NCI-H187 treated with DMSO at 0.1 percent for 48 hours (cell line): ENCODE results near the gene LPCAT2.

Experiments used
- DNase-seq: peaks from one replicate; lab custom pipeline; 2025; lab: John Stamatoyannopoulos, UW

LPCAT2 gene

DNA sequence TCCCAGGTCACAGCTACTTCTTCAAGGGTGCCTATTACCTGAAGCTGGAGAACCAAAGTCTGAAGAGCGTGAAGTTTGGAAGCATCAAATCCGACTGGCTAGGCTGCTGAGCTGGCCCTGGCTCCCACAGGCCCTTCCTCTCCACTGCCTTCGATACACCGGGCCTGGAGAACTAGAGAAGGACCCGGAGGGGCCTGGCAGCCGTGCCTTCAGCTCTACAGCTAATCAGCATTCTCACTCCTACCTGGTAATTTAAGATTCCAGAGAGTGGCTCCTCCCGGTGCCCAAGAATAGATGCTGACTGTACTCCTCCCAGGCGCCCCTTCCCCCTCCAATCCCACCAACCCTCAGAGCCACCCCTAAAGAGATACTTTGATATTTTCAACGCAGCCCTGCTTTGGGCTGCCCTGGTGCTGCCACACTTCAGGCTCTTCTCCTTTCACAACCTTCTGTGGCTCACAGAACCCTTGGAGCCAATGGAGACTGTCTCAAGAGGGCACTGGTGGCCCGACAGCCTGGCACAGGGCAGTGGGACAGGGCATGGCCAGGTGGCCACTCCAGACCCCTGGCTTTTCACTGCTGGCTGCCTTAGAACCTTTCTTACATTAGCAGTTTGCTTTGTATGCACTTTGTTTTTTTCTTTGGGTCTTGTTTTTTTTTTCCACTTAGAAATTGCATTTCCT, 3.4 kb upstream of the LPCAT2 start:
- no peak for DNase-seq

DNA sequence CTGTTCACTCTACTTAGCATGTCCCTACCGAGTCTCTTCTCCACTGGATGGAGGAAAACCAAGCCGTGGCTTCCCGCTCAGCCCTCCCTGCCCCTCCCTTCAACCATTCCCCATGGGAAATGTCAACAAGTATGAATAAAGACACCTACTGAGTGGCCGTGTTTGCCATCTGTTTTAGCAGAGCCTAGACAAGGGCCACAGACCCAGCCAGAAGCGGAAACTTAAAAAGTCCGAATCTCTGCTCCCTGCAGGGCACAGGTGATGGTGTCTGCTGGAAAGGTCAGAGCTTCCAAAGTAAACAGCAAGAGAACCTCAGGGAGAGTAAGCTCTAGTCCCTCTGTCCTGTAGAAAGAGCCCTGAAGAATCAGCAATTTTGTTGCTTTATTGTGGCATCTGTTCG, 2.8 kb upstream of the LPCAT2 start:
- no peak for DNase-seq

DNA sequence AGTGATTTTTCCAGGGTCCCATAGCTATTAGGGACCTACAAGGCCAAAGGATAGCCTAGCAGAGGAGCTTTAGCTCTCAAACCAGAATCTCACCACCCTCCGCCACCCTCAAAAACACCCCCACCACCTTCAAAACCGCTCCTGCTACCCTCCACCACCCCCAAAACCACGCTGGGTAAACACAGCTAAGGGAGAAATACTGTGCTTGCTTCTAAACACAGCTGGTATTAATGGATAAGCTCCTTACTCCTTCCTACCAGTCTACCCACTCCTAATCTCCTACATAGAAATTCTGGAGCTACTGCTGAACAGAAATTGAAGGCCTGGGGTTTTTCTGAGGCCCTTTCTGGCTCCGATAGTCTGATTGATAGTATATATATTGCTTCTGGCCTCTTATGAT, 2.2 kb upstream of the LPCAT2 start:
- DNase-seq: no peak

DNA sequence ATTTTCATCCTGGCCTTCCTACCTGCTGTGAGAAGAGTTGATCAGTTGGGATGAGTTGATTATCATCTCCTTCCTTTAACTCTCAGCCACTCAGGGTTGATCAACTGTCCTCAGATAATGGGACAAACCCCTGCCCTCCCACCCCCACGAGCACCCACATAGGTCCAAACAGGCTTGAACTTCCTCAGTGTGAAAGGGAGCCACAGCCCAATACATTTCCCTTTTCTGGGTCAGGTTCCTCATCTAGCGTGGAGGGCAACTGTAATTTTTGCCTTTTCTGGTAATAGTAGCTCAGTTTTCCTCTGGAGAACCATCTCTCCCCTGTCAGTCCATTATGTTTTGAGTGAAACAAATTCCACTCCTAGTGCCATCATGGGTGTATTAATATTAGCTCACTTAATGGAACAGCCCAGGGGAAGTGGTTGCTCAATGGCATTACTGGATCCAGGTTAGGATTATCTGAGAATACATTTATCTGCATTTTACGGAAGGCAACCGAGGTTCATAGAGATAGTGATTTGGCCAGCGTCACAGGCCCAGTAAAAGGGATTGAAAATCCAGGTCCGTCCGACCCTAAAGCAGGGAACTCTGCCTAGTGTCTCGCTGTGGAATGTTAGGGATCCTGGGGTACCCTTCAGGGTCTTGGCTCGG, 476 bp upstream of the LPCAT2 start:
- no peak for DNase-seq

DNA sequence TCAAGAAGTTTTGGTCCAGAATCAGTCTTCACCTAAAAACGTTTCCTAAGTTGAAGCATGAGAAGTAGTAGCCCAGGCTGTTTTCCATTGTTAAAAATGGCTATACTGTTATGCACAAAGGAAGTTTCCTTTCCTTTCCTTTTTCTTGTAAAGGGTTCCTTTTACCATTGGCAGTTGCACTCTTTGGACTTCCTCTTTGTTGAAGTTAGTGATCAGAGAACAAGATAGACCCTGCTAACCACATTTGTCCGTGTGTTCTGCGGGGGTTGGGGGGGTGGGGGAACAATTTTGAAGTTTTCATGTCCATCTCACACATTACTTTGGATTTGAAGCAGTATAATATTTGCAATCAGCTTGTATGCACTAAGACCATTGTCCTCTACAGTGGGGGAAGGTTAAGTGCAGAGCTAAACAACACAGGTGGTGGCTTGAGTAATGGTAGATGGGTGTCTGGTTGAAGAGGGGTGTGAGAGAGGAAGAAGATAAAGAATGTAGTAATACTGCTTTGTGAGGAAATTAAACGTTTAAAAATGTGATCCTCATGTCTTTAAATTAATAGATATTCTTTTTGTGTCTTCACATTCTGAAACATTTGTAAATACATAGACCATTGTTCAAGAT, 1.4 kb downstream of the LPCAT2 start:
- DNase-seq: no peak

DNA sequence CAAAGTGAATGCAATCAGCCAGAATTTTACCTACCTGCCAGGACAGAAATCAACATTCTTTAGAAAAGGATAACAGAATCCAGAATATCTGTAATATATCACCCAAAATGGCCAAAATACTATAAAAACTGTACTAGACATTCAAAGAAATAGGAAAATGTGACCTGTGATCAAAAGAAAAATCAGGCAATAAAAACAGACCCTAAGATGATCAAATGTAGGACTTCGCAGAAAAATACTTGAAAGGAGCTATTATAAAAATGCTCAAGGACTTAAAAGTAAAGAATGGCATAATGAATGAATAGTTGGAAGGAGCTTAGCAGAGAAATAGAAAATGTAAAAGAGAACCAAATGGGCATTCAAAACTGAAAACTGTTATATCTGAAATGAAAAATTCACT, 4.1 kb downstream of the LPCAT2 start:
- DNase-seq: no peak

DNA sequence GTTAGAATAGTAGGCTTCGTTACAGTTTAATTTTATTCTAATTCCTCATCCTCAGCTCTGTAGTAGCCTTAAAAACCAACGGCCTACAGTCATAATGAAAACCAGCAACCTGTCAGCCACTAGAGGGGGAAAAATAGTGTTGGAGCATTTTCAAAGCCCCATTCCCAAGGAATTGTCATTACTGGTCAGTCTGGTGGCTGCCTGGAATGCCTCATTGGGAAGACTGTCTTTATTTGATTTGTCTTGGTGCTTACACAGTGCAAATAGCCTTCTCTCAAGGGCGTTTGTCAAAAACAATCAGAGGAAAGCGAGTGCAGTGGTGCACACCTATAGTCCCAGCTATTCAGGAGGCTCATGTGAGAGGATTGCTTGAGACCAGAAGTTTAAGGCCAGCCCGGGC, 4.7 kb downstream of the LPCAT2 start:
- DNase-seq: no peak

DNA sequence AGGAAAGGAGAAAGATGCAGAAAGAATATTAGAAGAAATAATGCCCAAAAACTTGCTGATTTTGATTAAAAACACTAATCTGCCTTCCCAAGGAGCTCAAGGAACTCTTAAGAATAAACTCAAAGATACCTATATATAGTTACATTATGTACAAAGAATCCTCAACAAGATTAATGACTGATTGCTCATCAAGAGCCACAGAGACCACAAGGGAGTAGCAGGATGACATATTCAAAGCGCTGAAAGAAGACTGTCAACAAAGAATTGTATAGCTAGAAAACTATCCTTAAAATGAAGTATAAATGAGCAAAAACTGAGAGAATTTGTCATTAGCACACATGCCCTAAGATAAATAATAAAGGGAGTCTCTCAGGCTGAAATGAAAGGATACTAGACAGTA, 6.2 kb downstream of the LPCAT2 start:
- no peak for DNase-seq

DNA sequence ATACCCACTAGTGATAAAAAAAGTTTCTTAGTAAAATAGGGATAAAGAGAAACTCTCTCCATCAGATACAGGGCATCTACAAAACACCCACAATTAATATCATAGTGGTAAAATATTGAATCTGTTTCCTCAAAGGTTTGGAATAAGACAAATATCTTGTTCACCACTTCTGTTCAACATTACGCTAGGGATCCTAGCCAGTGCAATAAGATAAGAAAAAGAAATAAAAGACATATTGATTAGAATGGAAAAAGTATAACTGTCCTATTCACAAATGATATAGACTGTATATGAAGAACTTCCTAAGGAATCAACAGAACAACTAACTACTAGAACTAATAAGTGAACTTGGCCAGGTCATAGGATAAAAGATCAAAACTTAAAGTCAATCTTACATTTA, 12.9 kb downstream of the LPCAT2 start:
- no peak for DNase-seq

DNA sequence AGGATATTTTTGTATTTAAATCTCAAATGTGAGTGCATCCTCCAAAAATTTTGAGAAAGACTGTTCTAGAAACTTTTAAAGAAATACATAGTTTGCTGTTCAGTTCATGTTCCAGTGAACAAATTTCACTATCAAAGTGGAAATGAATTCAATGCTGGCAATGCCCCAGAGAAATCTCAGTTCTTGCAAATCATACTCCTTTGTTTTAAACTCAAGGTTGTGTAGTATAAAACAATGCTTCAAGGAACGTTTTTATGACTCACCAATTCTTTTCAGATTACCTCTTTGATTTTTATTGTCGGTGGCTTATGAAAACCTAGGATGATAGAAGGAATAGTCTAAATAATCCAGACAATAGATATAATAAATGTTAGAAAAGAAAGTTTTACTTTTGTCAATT, 17.6 kb downstream of the LPCAT2 start:
- DNase-seq: no peak

DNA sequence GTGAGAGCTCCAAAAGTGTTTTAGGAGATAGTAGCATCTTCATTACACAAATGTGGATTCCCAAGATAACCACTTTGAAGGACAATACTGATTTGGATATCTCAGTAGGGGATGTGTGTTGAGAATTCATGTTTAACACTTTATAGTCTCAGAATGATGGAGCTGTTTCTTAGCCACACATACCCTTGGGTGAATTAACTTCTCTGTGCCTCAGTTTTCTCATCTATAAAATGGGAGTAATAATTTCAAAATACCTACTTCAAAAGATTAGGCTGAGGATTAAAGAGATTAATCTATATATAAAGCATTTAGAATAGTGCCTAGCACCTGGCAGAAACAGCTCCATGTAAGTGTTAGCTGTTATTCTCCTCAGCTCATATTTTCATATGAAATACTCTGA, 19.0 kb downstream of the LPCAT2 start:
- DNase-seq: no peak

DNA sequence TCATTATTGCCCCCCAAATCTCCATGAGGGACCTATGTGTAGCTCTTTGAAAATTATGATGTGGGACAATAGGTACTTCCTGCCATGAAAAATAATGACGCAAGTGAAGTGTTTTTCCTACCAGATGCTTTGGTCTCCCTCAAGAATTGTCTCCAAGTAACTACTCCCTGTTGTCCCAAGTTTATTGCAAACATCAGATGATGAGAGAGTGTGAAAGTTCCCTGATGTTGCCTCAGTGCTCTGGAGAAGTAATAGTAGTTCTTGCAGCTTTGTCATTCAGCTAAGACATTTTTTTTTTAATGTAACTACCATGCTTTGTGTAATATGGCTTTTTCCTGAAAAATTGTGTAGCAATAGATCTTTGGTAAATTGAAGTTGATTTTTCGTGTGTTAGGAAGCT, 20.1 kb downstream of the LPCAT2 start:
- no peak for DNase-seq

DNA sequence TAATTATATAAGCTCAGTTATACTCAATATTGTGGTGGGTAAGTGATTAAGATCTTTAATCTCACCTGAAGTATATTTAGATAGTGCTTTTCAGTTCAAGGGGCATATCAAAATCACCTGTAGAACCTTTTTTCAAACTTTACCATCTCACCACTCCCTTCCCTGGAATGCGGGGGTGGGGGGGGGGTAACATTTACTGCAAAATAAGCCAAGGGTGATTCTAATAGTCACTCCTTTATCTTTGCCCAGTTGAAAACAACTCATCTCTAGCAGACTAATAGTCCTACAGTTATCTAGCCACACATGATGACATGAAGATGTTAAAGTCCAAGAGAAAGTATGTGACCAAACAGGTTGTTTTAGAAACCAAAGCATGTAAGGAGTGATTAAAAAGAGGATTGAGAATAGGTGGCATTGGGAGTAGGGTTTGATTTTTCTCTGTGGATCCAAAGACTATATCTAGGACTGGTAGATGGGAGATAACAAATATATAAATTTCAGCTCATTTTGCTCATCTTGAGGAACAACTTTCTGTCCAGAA, 21.5 kb downstream of the LPCAT2 start:
- DNase-seq: no peak

DNA sequence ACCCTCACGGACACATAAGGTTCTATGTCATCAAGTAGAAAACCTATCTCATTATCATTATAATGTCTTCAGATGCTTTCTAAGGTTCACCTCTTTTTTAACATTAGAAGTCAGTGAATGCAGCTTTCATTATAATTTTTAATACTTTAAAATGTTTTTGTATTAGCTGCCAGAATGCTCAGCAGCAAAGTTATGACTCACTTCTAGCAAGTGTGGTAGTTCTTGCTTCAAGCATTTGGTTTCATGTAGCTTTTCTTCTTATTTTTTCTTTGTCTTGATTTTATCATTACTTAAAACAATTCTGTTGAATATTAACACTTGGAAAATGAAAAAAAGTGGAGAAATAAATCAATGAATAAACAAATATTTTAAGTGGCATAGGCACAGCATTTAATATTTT, 23.4 kb downstream of the LPCAT2 start:
- DNase-seq: no peak

DNA sequence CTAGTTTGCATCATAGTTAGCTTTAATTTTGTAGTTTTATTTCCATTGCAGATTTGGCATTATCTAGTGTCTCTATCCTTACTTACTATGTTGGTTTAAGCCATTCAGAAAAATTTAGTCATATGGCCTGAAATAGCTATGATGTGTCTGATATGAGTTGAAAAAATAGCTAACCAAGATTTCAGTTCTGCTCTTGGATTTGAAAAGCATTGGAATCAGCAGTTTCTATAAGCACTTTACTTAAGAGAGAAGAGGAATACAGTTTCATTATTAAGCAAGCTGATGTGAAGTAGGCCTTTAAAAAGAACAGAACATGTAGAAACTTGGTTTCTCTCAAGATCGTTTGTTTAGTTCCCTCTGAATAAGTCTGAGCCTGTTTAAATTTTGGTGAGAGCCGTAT, 25.9 kb downstream of the LPCAT2 start:
- DNase-seq: no peak

DNA sequence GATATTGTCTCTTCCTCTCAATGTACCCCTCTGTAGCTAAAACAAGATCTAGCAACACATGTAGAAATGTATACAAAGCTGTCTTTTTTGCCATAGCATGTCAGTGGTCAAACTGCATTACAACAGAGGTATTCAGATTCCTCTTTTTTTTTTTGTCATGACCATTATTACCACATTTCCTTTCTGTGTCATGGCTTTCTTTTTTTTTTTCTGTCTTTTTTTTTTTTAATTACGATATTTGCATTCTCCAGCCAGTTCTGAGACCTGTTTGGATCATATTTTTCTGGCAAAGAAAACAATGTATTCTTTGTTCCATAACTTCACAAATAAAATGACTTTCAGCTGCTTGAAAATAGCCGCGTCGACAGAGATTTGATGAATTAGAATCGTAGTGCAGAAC, 30.2 kb downstream of the LPCAT2 start:
- DNase-seq: no peak

DNA sequence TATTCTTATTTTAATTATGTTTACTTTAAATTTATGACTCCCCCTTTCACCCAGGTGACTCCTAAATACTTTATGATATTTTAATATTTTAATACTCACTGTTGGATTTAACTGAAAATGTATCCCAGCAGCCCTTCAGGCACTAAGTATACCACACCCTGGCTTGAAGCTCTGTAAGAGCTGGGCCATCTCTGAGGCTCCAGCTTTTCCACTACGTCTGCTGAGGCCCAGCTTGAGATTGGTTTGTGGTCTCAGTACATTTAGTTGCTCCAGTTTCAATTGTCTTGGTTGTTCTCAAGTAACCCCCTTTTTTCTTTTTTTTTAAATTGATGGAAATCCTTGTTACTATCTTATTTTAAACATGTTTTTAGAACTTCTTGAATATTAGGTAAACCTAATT, 30.6 kb downstream of the LPCAT2 start:
- DNase-seq: no peak

DNA sequence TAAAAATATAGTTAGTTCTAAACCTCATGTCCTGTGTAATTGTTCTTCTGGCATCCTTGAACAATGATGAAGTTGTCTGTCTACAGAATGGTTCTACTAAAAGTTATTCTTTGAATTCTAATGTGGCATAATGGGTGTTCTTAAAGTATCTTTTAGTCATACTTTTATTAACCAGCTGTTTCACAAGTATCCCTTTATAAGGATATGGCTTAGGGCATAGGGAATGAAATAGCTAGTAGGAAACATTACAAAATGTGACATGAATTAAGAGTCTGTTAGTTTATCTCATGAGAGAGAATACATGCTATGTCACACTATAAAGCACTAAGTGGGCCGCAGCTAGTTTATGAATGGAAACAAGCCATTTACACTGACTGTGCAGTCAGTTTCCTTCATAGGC, 31.3 kb downstream of the LPCAT2 start:
- no peak for DNase-seq

DNA sequence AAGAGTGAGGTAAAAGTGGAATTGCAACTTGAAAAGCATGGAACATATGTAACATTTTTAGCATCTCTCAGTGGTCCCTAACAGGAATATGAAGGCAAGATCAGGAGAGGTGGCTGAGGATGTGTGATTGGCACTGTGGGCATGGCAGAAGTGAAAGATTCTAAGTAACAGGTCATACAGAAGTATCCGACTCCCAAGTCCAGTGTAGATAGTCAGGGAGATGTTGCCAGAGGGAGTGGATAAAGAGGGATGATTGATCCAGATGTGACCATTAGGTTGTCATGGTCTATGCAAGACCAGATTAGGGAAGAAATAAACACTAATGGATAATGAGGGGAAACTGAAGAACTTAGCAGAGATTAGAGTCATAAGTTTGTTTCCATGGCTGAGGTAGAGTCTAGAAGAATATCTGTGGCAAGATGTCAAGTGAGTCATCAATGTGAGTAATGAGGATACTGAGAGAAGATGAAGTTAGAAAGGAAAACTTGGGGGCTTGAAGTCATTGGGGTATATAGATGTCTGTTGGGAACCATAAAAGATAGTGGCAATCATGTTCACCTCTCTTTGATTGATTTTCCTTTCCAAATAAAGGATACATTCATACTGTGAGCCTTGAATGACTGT, 33.7 kb downstream of the LPCAT2 start:
- no peak for DNase-seq

DNA sequence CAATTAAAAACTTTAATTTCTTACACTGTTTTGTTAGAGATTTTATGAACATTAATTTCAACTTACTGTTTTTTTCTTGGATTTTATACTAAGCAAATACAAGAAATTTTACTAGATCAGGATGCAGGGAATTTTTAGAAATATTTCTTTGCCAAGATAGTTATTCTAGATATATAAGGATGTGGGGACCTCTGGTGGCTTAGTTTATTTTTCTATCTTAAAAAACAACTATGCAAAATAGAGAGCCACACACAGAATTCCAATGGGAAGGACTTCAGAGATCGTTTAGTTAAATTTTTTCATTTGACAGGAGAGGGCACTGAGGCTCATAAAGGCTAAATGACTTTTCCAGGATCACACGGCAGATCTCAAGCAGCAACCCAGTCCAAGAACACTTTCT, 34.6 kb downstream of the LPCAT2 start:
- no peak for DNase-seq

DNA sequence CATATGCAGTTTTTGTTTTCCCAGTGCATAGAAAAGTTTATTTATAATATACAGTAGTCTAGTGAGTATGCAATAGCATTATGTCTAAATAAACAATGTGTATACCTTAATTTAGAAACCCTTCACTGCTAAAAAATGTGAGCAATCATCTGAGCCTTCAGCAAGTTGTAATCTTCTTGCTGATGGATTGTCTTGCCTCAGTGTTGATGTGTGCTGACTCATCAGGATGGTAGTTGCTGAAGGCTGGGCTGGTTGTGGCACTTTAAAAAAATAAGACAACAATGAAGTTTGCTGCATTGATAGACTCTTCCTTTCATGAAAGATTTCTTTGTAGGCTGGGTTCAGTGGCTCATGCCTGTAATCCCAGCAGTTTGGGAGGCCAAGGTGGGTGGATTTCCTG, 43.7 kb downstream of the LPCAT2 start:
- DNase-seq: no peak

DNA sequence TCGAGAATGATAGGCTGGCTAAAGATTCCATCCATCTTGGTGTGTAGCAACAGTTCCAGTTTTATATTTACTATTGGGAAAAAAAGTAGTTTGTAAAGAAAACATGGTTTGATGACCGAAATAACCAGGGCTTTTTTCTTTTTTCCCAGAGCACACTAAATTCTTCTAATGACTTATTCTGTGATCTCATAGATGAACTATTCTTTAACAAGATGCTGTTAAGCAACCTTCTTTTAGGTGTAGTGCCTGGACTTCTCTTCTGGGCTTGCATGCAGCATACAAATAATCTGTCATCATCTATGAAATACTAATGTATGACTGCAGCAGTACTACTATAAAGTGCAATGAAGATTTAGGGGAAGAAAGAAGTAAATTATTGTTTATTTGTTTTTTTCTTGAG, 46.6 kb downstream of the LPCAT2 start:
- no peak for DNase-seq

DNA sequence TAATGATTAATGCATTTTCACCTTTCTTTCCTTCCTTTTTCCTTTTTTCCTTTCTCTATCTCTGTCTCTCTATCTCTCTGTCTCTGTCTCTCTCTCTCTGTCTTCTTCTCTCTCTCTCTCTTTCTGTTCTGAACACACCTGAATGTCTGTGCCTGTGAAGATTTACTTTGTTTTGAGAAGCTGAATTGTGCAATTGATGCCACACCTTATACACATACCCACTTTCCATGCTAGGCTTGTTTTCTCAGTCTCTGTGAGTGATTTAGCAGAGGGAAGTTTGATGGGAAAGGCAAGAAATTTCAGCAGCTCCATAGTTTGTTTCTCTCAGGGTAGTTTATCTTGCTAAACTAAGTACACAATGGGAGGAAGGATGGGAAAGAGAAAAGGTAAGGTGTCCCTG, 48.3 kb downstream of the LPCAT2 start:
- no peak for DNase-seq
